SH-SY5Y (cell line): Measurements from ENCODE around the gene HBG1.

ENCODE experiments used
- GATA2 ChIP-seq: IDR thresholded peaks from 2 replicates; pipeline ENCODE4 v1.6.1; 2011; ENCODE audit warnings: mild to moderate bottlenecking, low read depth, low read length
- GATA3 ChIP-seq: IDR thresholded peaks from 2 replicates; pipeline ENCODE4 v1.6.1; 2011; ENCODE audit warnings: low read depth, mild to moderate bottlenecking, low read length, moderate library complexity

GRCh38 chr11:5257296-5257695 lies 7.6 kb upstream of the HBG1 start:
- TF ChIP-seq GATA2 (no peak), GATA3 (no peak)
